GM04503 (cell line): Measurements from ENCODE around the gene KPTN.
A peak's percentile ranks its signal among the peaks of the same experiment; 100 is the strongest.

Source experiments
- DNase-seq: peaks from one replicate; pipeline ENCODE4 v3.0.0-alpha.2; 2012; ENCODE audit warnings: low read depth

KPTN gene

GRCh38 chr19:47435196-47435595 lies 48.8 kb downstream of the KPTN start:
- no peak for DNase-seq

- no peak for DNase-seq
Measured at GRCh38 chr19:47434088-47434487, 49.9 kb downstream of the KPTN start.

GRCh38 chr19:47433121-47433520 lies 50.9 kb downstream of the KPTN start:
- DNase-seq, result peak; percentile 23

GRCh38 chr19:47432499-47432898 lies 51.5 kb downstream of the KPTN start:
- no peak for DNase-seq

GRCh38 chr19:47432091-47432490 lies 51.9 kb downstream of the KPTN start:
- no peak for DNase-seq

GRCh38 chr19:47430041-47430802 lies 53.8 kb downstream of the KPTN start:
- no peak for DNase-seq

GRCh38 chr19:47429140-47429793 lies 54.8 kb downstream of the KPTN start:
- no peak for DNase-seq

GRCh38 chr19:47428177-47428894 lies 55.7 kb downstream of the KPTN start:
- peak; percentile 89 for DNase-seq

GRCh38 chr19:47427241-47428176 lies 56.5 kb downstream of the KPTN start:
- no peak for DNase-seq
